GM18867 (cell line): ENCODE results near the gene CHST9.
"Not testable (repeated sequence)": the region's sequence is repeated elsewhere in the genome, so short reads cannot be mapped to it uniquely, and the experiment has no call there.

ENCODE experiments used
- ATAC-seq: cut with Tn5 transposase; IDR thresholded peaks from one replicate; pipeline ENCODE4 v1.9.1; 2021; ENCODE audit warnings: mild to moderate bottlenecking, moderate library complexity; ENCODE audit not compliant: unreplicated experiment

CHST9 gene

GRCh38 chr18:27108842-27109241 is 76.3 kb downstream of the CHST9 start:
- ATAC-seq: no peak

- ATAC-seq: no peak
Observed at GRCh38 chr18:27104743-27105142, 80.4 kb downstream of the CHST9 start.

- no peak for ATAC-seq
Observed at GRCh38 chr18:27094621-27095020, 90.5 kb downstream of the CHST9 start.

GRCh38 chr18:27093290-27093689 is 91.8 kb downstream of the CHST9 start:
- ATAC-seq: not testable (repeated sequence)

- ATAC-seq: no peak
Observed at GRCh38 chr18:27081701-27082100, 103.4 kb downstream of the CHST9 start.

- ATAC-seq: no peak
Observed at GRCh38 chr18:27075828-27076227, 109.3 kb downstream of the CHST9 start.

GRCh38 chr18:27073404-27073830 is 111.7 kb downstream of the CHST9 start:
- ATAC-seq: peak; percentile 99

GRCh38 chr18:27064673-27065072 is 120.4 kb downstream of the CHST9 start:
- no peak for ATAC-seq

- ATAC-seq: peak; percentile 70
Observed at GRCh38 chr18:27062802-27063201, 122.3 kb downstream of the CHST9 start.

GRCh38 chr18:27061488-27062095 is 123.5 kb downstream of the CHST9 start:
- no peak for ATAC-seq

GRCh38 chr18:27057519-27058234 is 127.4 kb downstream of the CHST9 start:
- no peak for ATAC-seq

GRCh38 chr18:27054926-27055325 is 130.2 kb downstream of the CHST9 start:
- ATAC-seq: no peak

- no peak for ATAC-seq
Observed at GRCh38 chr18:27049969-27050368, 135.1 kb downstream of the CHST9 start.

- no peak for ATAC-seq
Observed at GRCh38 chr18:27045342-27045741, 139.8 kb downstream of the CHST9 start.

- no peak for ATAC-seq
Observed at GRCh38 chr18:27042177-27042576, 142.9 kb downstream of the CHST9 start.

- no peak for ATAC-seq
Observed at GRCh38 chr18:27040796-27041195, 144.3 kb downstream of the CHST9 start.

- ATAC-seq: no peak
Observed at GRCh38 chr18:27033722-27034121, 151.4 kb downstream of the CHST9 start.

GRCh38 chr18:27030421-27030820 is 154.7 kb downstream of the CHST9 start:
- no peak for ATAC-seq

- no peak for ATAC-seq
Observed at GRCh38 chr18:27022477-27022876, 162.6 kb downstream of the CHST9 start.

- ATAC-seq: peak; percentile 71
Observed at GRCh38 chr18:27017901-27018500, 167.1 kb downstream of the CHST9 start.

- ATAC-seq: no peak
Observed at GRCh38 chr18:27014841-27015240, 170.3 kb downstream of the CHST9 start.

- no peak for ATAC-seq
Observed at GRCh38 chr18:27010784-27011183, 174.3 kb downstream of the CHST9 start.
